PFSK-1 (cell line): Measurements from ENCODE around the gene CDC37.

Experiments used
- FOXP2 ChIP-seq: optimal IDR thresholded peaks from 2 replicates; pipeline ENCODE3; 2011; ENCODE audit warnings: borderline replicate concordance, control low read depth, inconsistent platforms; ENCODE audit not compliant: insufficient read depth; ENCODE audit errors: extremely low read length, extremely low read depth
- POLR2AphosphoS5 ChIP-seq: IDR thresholded peaks from 2 replicates; pipeline ENCODE4 v1.6.1; 2012; ENCODE audit warnings: low read depth, mild to moderate bottlenecking, control low read depth, low read length, moderate library complexity
- SIN3A ChIP-seq: IDR thresholded peaks from 2 replicates; pipeline ENCODE4 v1.6.1; 2012; ENCODE audit warnings: mild to moderate bottlenecking, low read length, moderate library complexity, borderline replicate concordance; ENCODE audit not compliant: insufficient read depth
- TAF1 ChIP-seq: IDR thresholded peaks from 2 replicates; pipeline ENCODE4 v1.6.1; 2012; ENCODE audit warnings: low read length, control low read depth, borderline replicate concordance; ENCODE audit not compliant: insufficient read depth
- TF ChIP-seq, protein P1 (sequence below), 2 experiments: IDR thresholded peaks; 2 replicates each; pipeline versions ENCODE4 v1.6.1 to v1.8.0; 2011 to 2012; ENCODE audit warnings: low read depth in 2 of 2, low read length in 2 of 2, control low read depth in 1 of 2, inconsistent platforms in 1 of 2, mild to moderate bottlenecking in 1 of 2, moderate library complexity in 1 of 2; ENCODE audit not compliant: insufficient read depth in 1 of 2

The CDC37 gene

DNA sequence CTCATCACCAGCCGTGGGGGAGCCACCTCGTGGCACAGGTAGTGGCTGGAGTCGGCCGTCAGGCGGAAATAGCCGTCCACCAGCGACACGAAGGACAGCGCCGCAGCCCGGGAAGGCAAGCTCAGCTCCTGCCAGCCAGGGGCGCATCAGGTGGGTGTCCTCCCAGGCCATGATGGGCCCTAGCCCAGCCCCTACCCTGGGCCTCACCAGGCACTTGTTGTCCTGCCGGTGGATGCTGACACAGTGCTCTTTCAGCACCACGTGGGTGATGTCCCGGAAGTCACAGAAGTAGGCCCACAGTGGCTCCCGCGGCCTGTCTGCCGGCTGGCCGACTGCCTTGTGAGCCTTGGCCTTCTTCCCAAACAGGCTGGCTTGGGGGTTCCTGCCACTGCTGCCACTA lies 38.7 kb downstream of the CDC37 start:
- no peak for TF ChIP-seq POLR2AphosphoS5

DNA sequence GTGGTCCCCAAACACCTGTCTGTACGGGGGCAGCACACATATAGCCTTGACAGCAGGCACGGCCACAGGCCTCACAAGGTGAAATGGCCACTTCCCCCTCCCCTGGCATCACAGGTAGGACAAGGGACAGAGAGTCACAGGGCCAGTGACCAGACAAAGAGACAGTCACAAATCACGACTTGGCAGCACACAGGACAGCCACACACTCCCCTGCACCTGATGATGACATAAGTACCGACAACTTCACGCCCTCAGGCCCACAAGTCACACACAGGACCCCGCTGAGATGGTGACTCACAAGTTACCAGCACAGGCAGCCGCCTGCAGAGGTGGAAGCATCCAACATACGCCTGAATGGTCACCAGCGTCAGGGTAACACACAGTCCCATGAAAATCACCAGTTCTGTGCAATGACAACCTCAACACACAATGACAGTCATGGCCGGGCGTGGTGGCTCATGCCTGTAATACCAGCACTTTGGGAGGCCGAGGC lies 39.5 kb downstream of the CDC37 start:
- TF ChIP-seq SIN3A (no peak), TAF1 (no peak), POLR2AphosphoS5 (no peak)

DNA sequence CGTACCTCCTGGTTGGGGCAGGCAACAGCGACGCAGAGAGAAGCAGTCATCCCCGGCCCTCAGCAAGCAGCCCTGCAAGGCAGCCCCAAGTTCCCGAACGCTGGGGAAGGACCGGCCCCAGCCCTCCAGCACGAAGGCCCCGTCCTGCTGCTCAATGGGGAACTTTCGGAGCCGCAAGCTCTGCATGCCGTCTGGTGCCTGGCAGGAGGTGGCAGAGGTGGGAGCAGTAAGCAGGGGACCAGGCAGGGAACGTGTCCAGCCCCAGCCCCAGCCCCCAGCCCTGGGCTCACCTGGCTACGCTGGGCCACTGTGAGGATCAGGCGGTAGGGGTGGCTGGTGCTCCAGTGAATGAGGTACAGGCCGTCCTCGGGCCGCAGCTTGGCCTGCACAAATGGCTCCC lies 41.1 kb downstream of the CDC37 start:
- TF ChIP-seq POLR2AphosphoS5 = no peak
- TF ChIP-seq SIN3A = no peak

DNA sequence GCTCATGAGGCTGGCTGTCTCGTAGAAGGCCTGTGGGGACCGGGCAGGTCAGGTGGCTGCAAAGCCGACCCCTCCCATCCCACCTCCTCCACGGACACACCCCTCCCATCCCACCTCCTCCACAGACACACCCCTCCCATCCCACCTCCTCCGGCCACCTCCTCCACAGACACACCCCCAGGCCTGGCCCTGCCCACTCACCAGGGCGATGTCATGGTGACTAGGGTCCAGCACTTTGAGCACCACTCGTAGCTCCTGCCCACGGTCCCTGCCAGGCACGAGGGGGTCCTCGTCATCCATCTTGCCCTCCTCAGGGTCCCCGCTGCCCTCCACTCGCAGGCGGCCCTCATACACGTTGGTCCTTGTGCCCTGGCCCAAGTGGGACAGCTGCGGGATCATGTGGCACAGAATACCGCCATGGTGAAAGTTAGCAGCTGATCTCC lies 41.8 kb downstream of the CDC37 start:
- TF ChIP-seq TAF1 (no peak), SIN3A (no peak), FOXP2 (no peak), POLR2AphosphoS5 (no peak)
- TF ChIP-seq, protein P1, sequence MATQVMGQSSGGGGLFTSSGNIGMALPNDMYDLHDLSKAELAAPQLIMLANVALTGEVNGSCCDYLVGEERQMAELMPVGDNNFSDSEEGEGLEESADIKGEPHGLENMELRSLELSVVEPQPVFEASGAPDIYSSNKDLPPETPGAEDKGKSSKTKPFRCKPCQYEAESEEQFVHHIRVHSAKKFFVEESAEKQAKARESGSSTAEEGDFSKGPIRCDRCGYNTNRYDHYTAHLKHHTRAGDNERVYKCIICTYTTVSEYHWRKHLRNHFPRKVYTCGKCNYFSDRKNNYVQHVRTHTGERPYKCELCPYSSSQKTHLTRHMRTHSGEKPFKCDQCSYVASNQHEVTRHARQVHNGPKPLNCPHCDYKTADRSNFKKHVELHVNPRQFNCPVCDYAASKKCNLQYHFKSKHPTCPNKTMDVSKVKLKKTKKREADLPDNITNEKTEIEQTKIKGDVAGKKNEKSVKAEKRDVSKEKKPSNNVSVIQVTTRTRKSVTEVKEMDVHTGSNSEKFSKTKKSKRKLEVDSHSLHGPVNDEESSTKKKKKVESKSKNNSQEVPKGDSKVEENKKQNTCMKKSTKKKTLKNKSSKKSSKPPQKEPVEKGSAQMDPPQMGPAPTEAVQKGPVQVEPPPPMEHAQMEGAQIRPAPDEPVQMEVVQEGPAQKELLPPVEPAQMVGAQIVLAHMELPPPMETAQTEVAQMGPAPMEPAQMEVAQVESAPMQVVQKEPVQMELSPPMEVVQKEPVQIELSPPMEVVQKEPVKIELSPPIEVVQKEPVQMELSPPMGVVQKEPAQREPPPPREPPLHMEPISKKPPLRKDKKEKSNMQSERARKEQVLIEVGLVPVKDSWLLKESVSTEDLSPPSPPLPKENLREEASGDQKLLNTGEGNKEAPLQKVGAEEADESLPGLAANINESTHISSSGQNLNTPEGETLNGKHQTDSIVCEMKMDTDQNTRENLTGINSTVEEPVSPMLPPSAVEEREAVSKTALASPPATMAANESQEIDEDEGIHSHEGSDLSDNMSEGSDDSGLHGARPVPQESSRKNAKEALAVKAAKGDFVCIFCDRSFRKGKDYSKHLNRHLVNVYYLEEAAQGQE (IDR thresholded peaks at IDR 0.05; ENCODE audit: insufficient read depth in 1 of 2, low read depth in 2 of 2, low read length in 2 of 2) = no peak

DNA sequence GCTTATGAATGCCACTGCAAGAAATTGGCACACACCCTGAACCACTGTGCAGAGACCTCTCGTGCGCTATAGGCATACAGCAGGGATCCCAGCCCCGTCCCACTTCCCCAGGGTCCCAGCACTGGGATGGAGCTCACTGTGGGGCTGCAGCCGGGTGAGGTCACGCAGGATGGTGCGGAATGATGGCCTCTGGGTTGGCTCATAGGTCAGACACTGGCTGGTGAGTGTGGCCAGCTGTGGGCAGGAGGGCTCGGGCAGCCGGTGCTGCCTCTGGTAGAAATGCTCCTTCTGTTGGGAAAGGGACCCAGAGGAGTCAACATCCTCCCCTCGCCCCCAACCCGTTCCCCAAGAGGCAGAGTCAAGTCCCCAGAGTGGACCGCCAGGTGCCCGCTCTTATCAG lies 46.9 kb downstream of the CDC37 start:
- TF ChIP-seq SIN3A (no peak), POLR2AphosphoS5 (no peak), FOXP2 (no peak), TAF1 (no peak)
- TF ChIP-seq, protein P1 (IDR thresholded peaks at IDR 0.05; ENCODE audit: insufficient read depth in 1 of 2, low read depth in 2 of 2, low read length in 2 of 2) = no peak

DNA sequence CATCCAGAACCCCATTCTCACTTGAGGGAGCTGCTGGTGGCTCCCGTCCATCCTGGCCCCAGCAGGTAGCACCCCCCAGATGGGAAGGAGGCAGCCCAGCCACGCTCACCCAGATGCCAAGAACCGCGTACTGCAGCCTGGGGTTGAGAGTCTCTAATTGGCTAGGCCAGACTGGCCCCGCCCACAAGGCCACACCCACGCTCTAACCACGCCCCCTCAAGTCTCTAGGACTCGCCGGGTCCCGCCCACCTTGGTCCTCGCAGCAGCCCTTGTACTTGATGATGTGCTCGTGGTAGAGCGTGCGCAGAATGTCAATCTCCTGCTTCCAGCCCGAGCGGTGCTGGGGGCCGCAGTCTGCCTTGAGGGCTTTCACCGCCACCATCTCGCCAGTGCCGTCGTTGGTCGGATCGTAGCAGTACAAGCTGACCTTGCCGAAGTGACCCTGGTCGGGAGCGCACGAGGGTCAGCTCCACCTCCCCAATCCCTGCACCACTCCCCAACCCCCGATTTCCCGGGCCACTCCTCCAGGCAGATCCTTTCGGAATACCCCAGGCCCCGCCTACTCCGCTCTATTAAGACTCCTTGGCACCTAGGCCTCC lies 49.5 kb downstream of the CDC37 start:
- TF ChIP-seq POLR2AphosphoS5 = no peak
- TF ChIP-seq TAF1 = no peak
- no peak for TF ChIP-seq FOXP2

DNA sequence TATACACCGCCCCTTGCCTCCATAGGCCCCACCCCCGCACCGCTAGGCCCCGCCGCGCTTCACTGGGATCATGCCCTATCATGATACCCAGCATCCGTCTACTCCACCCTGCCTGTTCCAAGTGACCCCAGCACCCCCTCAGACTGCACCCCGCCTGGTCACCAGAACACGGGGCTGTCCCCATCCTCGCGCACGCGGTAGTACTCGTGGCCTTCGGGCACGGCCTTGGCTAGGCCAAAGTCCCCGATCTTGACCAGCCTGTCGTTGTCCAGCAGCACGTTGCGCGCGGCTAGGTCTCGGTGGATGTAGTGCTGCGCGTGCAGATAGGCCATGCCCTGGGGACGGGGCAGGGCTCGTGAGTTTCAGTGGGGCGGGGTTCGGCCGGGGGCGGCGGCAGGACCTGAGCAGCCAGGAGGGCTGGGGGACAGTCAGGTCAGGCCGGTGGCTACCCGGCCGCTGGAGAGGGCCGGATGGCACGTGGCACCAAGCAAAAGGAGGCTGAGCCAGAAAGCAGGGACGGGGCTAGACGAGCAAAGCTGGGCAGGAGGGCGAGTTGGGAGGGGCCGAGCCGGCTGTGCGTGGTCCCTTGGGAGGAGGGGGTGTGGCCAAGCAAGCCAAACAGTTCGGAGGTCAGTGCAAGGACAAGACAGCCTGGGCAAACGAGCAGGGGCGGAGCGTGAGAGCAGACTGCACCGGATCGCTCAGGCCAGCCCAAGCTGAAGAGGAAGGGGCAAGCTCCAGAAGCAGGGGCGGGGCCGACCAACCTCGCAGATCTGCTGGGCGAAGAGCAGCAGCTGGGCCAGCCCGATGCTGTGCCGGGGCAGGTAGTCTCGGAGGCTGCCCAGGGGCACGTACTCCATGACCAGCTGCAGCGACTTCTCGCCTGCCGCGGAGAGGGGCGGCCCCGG lies 50.3 kb downstream of the CDC37 start:
- no peak for TF ChIP-seq POLR2AphosphoS5
- TF ChIP-seq TAF1 = no peak
- TF ChIP-seq, protein P1 (IDR thresholded peaks at IDR 0.05; ENCODE audit: insufficient read depth in 1 of 2, low read depth in 2 of 2, low read length in 2 of 2) = no peak
- TF ChIP-seq FOXP2 = no peak
- TF ChIP-seq SIN3A = no peak
